ENCODE results near the gene ZAP70. TPM values are rescaled to one million over a fixed set of nuclear protein-coding genes. Genes with fewer than 3 reads are reported as not detected.

The ZAP70 gene
- total and polyA plus RNA-seq, 4 donors, result 5.1 to 8.3 (median 5.5) TPM

GRCh38 chr2:97759727-97760407, 46.5 kb downstream of the ZAP70 start:
- 91 to 94% methylated on average over 9 of the region's 9 CpGs for WGBS, 2 donors
- Histone ChIP-seq H3K9ac (ENCODE audit: insufficient read depth in 1 of 2, low read length in 2 of 2) (no peak overlapping the region), H3K4me1 (ENCODE audit: control insufficient read depth in 5 of 5, insufficient read depth in 5 of 5, low read length in 5 of 5) (peaks cover 0 to 4% (median 0%) of the 10 kb centered on the region in 5 donors), H3K9me3 (ENCODE audit: control insufficient read depth in 4 of 4, insufficient read depth in 3 of 4, low read length in 3 of 4) (no peaks in the 10 kb centered on the region), H3K27me3 (ENCODE audit: control insufficient read depth in 3 of 3, insufficient read depth in 3 of 3, low read length in 2 of 3) (no peaks in the 10 kb centered on the region), H3K27ac (ENCODE audit: low read depth in 1 of 2, low read length in 1 of 2) (no peak overlapping the region), H3K36me3 (ENCODE audit: control insufficient read depth in 4 of 4, insufficient read depth in 4 of 4, low read length in 4 of 4) (peaks cover 26 to 74% (median 42%) of the 10 kb centered on the region in 4 donors), H3K4me3 (no peak overlapping the region)
- ATAC-seq (ENCODE audit: insufficient read depth, low FRiP score) (no peak), DNase-seq (no peak)
- no peak for TF ChIP-seq CTCF (IDR thresholded peaks at IDR 0.05; ENCODE audit: control extremely low read depth, extremely low read depth)

DNA sequence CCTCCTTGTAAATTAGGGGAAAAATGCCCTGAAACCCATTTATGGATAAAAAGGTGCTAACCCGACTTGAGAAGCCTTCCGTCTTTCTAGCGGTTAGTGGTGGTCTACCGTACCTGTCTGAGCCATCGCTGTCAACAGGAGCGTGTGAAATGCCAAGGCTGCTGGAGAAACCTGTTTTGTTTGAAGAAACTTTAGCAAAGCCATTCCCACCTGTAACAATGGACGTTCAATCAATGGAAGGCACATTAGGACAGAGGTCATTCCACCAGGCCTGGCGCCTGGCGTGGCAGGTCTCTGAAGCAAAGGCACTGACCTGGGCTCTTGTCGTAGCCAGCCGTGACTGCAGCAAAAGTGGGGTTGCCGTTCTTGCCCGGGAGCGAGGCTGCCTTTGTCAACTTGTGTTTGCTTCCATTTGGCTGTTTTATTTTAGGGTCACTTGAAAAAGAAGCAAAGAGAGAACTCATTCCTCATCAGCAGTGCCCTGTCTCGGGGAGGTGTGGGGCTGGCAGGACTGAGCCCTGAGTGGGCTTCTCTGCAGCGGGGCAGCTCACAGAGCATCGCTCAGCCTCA, 47.2 kb downstream of the ZAP70 start:
- no peak for TF ChIP-seq CTCF (IDR thresholded peaks at IDR 0.05; ENCODE audit: control extremely low read depth, extremely low read depth)
- ATAC-seq (ENCODE audit: insufficient read depth, low FRiP score) (no peak), DNase-seq (no peak)
- WGBS, 2 donors, result 95 to 97% methylated on average over 17 of the region's 17 CpGs
- Histone ChIP-seq H3K27ac (ENCODE audit: low read depth in 1 of 2, low read length in 1 of 2) (no peak overlapping the region), H3K4me3 (no peak overlapping the region), H3K27me3 (ENCODE audit: control insufficient read depth in 3 of 3, insufficient read depth in 3 of 3, low read length in 2 of 3) (no peaks in the 10 kb centered on the region), H3K36me3 (ENCODE audit: control insufficient read depth in 4 of 4, insufficient read depth in 4 of 4, low read length in 4 of 4) (peaks cover 26 to 75% (median 46%) of the 10 kb centered on the region in 4 donors), H3K9me3 (ENCODE audit: control insufficient read depth in 4 of 4, insufficient read depth in 3 of 4, low read length in 3 of 4) (no peaks in the 10 kb centered on the region), H3K9ac (ENCODE audit: insufficient read depth in 1 of 2, low read length in 2 of 2) (no peak overlapping the region), H3K4me1 (ENCODE audit: control insufficient read depth in 5 of 5, insufficient read depth in 5 of 5, low read length in 5 of 5) (peaks cover 0 to 3% (median 0%) of the 10 kb centered on the region in 5 donors)

GRCh38 chr2:97761192-97761591, 47.8 kb downstream of the ZAP70 start:
- no peaks in the 10 kb centered on the region for H3K27me3 ChIP-seq (ENCODE audit: control insufficient read depth in 3 of 3, insufficient read depth in 3 of 3, low read length in 2 of 3)
- ATAC-seq (ENCODE audit: insufficient read depth, low FRiP score) (no peak), DNase-seq (no peak)
- 67 to 73% methylated on average over 22 to 23 of the region's 23 CpGs for WGBS, 2 donors
- H3K9ac ChIP-seq (ENCODE audit: insufficient read depth in 1 of 2, low read length in 2 of 2), result no peak overlapping the region
- H3K4me3 ChIP-seq, result no peak overlapping the region
- H3K9me3 ChIP-seq (ENCODE audit: control insufficient read depth in 4 of 4, insufficient read depth in 3 of 4, low read length in 3 of 4), result no peaks in the 10 kb centered on the region
- peaks cover 28 to 73% (median 43%) of the 10 kb centered on the region in 4 donors for H3K36me3 ChIP-seq (ENCODE audit: control insufficient read depth in 4 of 4, insufficient read depth in 4 of 4, low read length in 4 of 4)
- H3K27ac ChIP-seq (ENCODE audit: low read depth in 1 of 2, low read length in 1 of 2), result no peak overlapping the region
- no peak for TF ChIP-seq CTCF (IDR thresholded peaks at IDR 0.05; ENCODE audit: control extremely low read depth, extremely low read depth)
- peaks cover 0 to 8% (median 0%) of the 10 kb centered on the region in 5 donors for H3K4me1 ChIP-seq (ENCODE audit: control insufficient read depth in 5 of 5, insufficient read depth in 5 of 5, low read length in 5 of 5)
